OCI-LY7 (cell line): ENCODE results near the gene FZD2. TPM values are rescaled to one million over a fixed set of nuclear protein-coding genes. Genes with fewer than 3 reads are reported as not detected.

Source experiments
- BruUV-seq: library from RNA; stranded (reverse); fragments of 400-500 nt; replicated peaks from 2 replicates; lab custom pipeline; 2021; lab: Mats Ljungman, UMichigan
- CTCF ChIA-PET: fragments of 300-600 bp; sonication (Branson Sonifier 250); formaldehyde crosslinking; loops from one replicate; lab custom pipeline; 2022; ENCODE audit warnings: antibody characterized with exemption; ENCODE audit not compliant: unreplicated experiment; lab: Charles Lee
- POLR2A ChIA-PET: fragments of 300-600 bp; sonication (Branson Sonifier 250); formaldehyde crosslinking; loops from one replicate; lab custom pipeline; 2022; ENCODE audit warnings: antibody characterized with exemption; lab: Charles Lee
- DNase-seq: peaks from one replicate; pipeline ENCODE4 v3.0.0-alpha.2; 2015; ENCODE audit warnings: low spot score
- H2AFZ ChIP-seq: fragments of 200-600 bp; sonication (generic), shearing (Covaris generic); 2 replicates; pipeline ENCODE4 v1.6.1; 2014; ENCODE audit warnings: mild to moderate bottlenecking, antibody characterized with exemption, low read length, moderate library complexity
- H3K27ac ChIP-seq: fragments of 200-600 bp; sonication (generic); 2 replicates; pipeline ENCODE4 v1.5.1; 2014; ENCODE audit warnings: mixed run types, low read depth, mild to moderate bottlenecking, moderate library complexity, low read length, inconsistent platforms; ENCODE audit not compliant: poor library complexity, severe bottlenecking
- H3K36me3 ChIP-seq: fragments of 200-600 bp; sonication (generic); 2 replicates; pipeline ENCODE4 v1.6.1; 2014; ENCODE audit warnings: mild to moderate bottlenecking, antibody characterized with exemption, low read length, moderate library complexity, mixed read lengths; ENCODE audit not compliant: insufficient read depth
- H3K4me1 ChIP-seq: fragments of 200-600 bp; sonication (generic); 2 replicates; pipeline ENCODE4 v1.5.1; 2014; ENCODE audit warnings: mild to moderate bottlenecking, low read length; ENCODE audit not compliant: insufficient read depth, poor library complexity, severe bottlenecking
- H3K4me2 ChIP-seq: fragments of 200-600 bp; sonication (generic); 2 replicates; pipeline ENCODE4 v1.6.1; 2014; ENCODE audit warnings: mild to moderate bottlenecking, low read length
- H3K4me3 ChIP-seq: fragments of 200-600 bp; sonication (generic); 2 replicates; pipeline ENCODE4 v1.5.1; 2014; ENCODE audit warnings: mild to moderate bottlenecking, low read depth, low read length; ENCODE audit not compliant: poor library complexity, severe bottlenecking
- H3K79me2 ChIP-seq: fragments of 200-600 bp; sonication (generic); 2 replicates; pipeline ENCODE4 v1.6.1; 2016; ENCODE audit warnings: low read depth, mild to moderate bottlenecking, low read length, moderate library complexity, mixed read lengths; ENCODE audit not compliant: insufficient read depth
- H3K9me2 ChIP-seq: fragments of 200-600 bp; sonication (generic); 2 replicates; pipeline ENCODE4 v1.6.1; 2016; ENCODE audit warnings: mild to moderate bottlenecking, low read length, mixed read lengths; ENCODE audit not compliant: insufficient read depth
- H3K9me3 ChIP-seq: fragments of 200-600 bp; sonication (generic); 2 replicates; pipeline ENCODE4 v1.6.1; 2014; ENCODE audit warnings: mild to moderate bottlenecking, mixed run types, low read length, mixed read lengths
- H4K20me1 ChIP-seq: fragments of 200-600 bp; sonication (generic); 2 replicates; pipeline ENCODE4 v1.6.1; 2014; ENCODE audit warnings: mild to moderate bottlenecking, antibody characterized with exemption, low read length, moderate library complexity, mixed read lengths; ENCODE audit not compliant: insufficient read depth
- CTCF ChIP-seq: fragments of 200-600 bp; sonication (generic); conservative IDR thresholded peaks from 2 replicates; pipeline ENCODE4 v1.5.1; 2014; ENCODE audit warnings: mild to moderate bottlenecking, antibody characterized with exemption, low read length, moderate library complexity, mixed read lengths
- EZH2phosphoT487 ChIP-seq: fragments of 200-600 bp; sonication (generic); IDR thresholded peaks from 2 replicates; pipeline ENCODE4 v1.6.1; 2018; ENCODE audit warnings: low read depth, borderline replicate concordance, mild to moderate bottlenecking, mixed run types, antibody characterized with exemption, low read length, moderate library complexity, mixed read lengths
- intact Hi-C: fragments of 100-400 bp; cut with micrococcal nuclease; formaldehyde crosslinking; loops from one replicate; pipeline ENCODE4 v1.10.0; 2022; ENCODE audit not compliant: unreplicated experiment
- total RNA-seq, 2 experiments: library from RNA; depleted of rRNA in 1 of 2; stranded (reverse); fragments of >200 nt in 1 of 2; shearing (Covaris generic) in 1 of 2; gene quantifications; 2 replicates each; pipeline ENCODE4 v1.2.3, GENCODE V29; 2014 to 2022

Gene FZD2
- total RNA-seq, 2 experiments from 2014 or later: 3.7 to 9.2 TPM

GRCh38 chr17:44543905-44544523 is 13.3 kb upstream of the FZD2 start:
- H3K4me3 ChIP-seq: no peak overlapping the region
- TF ChIP-seq CTCF (no peak), EZH2phosphoT487 (no peak)
- no peaks in the 10 kb centered on the region for H3K9me2 ChIP-seq
- H3K36me3 ChIP-seq: no peaks in the 10 kb centered on the region
- H3K79me2 ChIP-seq: no peaks in the 10 kb centered on the region
- H4K20me1 ChIP-seq: no peaks in the 10 kb centered on the region
- no peak overlapping the region for H3K27ac ChIP-seq
- H3K4me1 ChIP-seq: peaks cover 24% of the 10 kb centered on the region
- no peaks in the 10 kb centered on the region for H3K9me3 ChIP-seq
- ChIA-PET CTCF (no interaction called here), POLR2A (interaction anchor here (0.6 to 0.7 kb wide), 4 partner anchors 10 to 1375 kb away, joined by 3 to 4 read pairs (median 4); no protein-coding TSS in a partner anchor)
- intact Hi-C loops: no loop called here
- H2AFZ ChIP-seq: no peak overlapping the region
- H3K4me2 ChIP-seq: no peak overlapping the region
- DNase-seq: no peak
- BruUV-seq: no TSS peak

GRCh38 chr17:44546671-44547606 is 10.3 kb upstream of the FZD2 start:
- POLR2A ChIA-PET: interaction anchor here (0.9 to 1.1 kb wide), 2 partner anchors 11 to 12 kb away, joined by 3 to 4 read pairs; no protein-coding TSS in a partner anchor
- no peak overlapping the region for H2AFZ ChIP-seq
- intact Hi-C loops: no loop called here
- H3K9me2 ChIP-seq: no peaks in the 10 kb centered on the region
- H3K4me1 ChIP-seq: peaks cover 23% of the 10 kb centered on the region
- CTCF ChIA-PET: no interaction called here
- H3K36me3 ChIP-seq: no peaks in the 10 kb centered on the region
- DNase-seq: no peak
- no peak overlapping the region for H3K4me3 ChIP-seq
- no peaks in the 10 kb centered on the region for H3K9me3 ChIP-seq
- no peak overlapping the region for H3K4me2 ChIP-seq
- H3K79me2 ChIP-seq: no peaks in the 10 kb centered on the region
- no peak overlapping the region for H3K27ac ChIP-seq
- no TSS peak for BruUV-seq
- no peaks in the 10 kb centered on the region for H4K20me1 ChIP-seq
- TF ChIP-seq CTCF (no peak), EZH2phosphoT487 (no peak)
